Astrocyte (in vitro differentiated cells and primary cell): ENCODE results near the gene H1-8.

Experiments used
- CTCF ChIP-seq: IDR thresholded peaks from 2 replicates; pipeline ENCODE4 v1.5.1; 2011; ENCODE audit warnings: low read depth, mild to moderate bottlenecking, inconsistent platforms, low read length, moderate library complexity; ENCODE audit not compliant: insufficient read depth
- EZH2 ChIP-seq: IDR thresholded peaks from 2 replicates; pipeline ENCODE4 v1.6.1; 2012; ENCODE audit warnings: mild to moderate bottlenecking, low read length, inconsistent platforms; ENCODE audit not compliant: insufficient read depth

- TF ChIP-seq CTCF (no peak), EZH2 (no peak)
Measured at GRCh38 chr3:129556358-129556695, 13.4 kb downstream of the H1-8 start.
